GM19099 (cell line): Measurements from ENCODE around the gene NME5.

Source experiments
- POLR2A ChIP-seq: IDR thresholded peaks from 3 replicates; pipeline ENCODE4 v1.6.1; 2011; ENCODE audit warnings: low read depth; ENCODE audit not compliant: insufficient read length; ENCODE audit errors: extremely low read depth

The NME5 gene

DNA sequence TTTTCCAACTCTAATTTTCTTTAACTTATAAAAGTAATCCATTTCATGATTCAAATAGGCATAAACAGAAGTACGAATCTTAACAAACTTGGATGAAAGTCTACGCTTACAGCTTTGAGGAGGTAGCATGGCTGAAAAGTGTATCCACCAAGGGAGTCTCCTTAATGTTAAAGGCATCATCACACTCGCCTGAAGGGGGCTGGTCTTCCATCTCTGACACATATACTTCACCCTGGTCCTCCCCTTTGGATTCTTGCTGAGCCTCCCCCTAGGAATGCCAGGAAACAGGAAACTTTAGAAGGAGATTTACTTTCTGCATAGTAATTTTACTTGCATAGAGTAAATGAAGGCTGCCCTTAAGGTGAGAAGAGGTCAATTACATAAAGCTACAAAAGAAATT is 10.3 kb upstream of the NME5 start:
- no peak for TF ChIP-seq POLR2A

GRCh38 chr5:138148811-138149210 is 9.6 kb upstream of the NME5 start:
- TF ChIP-seq POLR2A = no peak

DNA sequence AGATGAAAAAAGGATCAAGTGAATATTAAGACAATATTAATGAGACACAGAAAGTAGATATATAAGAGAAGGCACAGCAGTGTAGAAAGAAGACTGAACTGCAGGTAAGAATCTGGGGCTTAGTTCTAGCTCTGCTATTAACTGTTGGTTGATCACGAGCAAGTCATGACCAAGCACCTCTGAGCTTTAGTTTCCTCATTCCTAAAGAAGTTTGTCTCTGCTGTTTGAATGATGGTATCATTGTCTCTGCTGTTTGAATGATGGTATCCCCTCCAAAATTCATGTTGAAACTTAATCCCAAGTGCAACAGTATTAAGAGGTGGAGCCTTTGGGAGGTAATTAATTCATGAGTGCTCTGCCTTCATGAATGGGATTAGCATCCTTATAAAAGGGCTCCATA is 2.5 kb upstream of the NME5 start:
- no peak for TF ChIP-seq POLR2A

DNA sequence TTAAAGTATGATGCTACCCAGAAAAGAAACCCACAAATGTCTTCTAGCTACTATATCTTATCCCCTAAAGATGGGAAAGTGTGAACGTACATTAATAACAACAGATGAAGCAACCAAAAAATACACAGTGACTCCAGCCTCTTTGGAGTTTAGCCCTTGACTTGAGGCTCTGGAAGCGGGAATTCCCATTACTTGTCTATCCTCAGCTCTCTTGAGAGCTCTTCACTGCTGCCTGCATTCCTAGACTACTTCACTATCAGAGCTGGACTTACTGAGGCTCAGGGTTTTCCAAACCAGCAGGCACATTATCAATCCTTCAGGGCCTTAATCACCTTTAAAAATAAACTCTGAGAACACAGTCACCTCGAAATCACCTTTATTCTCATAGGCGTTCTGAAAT is 1.0 kb upstream of the NME5 start:
- TF ChIP-seq POLR2A = no peak

- no peak for TF ChIP-seq POLR2A
Measured at GRCh38 chr5:138139781-138140090, 508 bp upstream of the NME5 start.

GRCh38 chr5:138132543-138132942 is 6.7 kb downstream of the NME5 start:
- TF ChIP-seq POLR2A = no peak

DNA sequence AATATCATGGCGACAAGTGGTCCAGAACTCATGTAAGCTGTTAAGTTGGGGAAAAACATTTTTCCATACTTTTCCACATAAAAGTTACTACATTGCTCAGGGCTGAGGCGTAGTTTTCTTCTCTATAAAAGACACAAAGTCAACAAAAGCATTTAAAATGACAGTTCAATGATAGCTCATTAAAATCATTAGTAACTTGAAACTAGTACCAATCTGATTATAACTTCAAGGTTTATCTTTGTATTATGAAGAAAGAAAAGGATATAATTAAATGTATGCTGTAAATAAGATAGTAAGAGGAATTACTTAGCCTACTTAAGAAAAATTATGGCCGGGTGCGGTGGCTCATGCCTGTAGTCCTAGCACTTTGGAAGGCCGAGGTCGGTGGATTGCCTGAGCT is 9.9 kb downstream of the NME5 start:
- no peak for TF ChIP-seq POLR2A

GRCh38 chr5:138128334-138128733 is 10.9 kb downstream of the NME5 start:
- no peak for TF ChIP-seq POLR2A

- TF ChIP-seq POLR2A = no peak
Measured at GRCh38 chr5:138115254-138115653, 24.0 kb downstream of the NME5 start.

GRCh38 chr5:138111937-138112336 is 27.3 kb downstream of the NME5 start:
- no peak for TF ChIP-seq POLR2A

- no peak for TF ChIP-seq POLR2A
Measured at GRCh38 chr5:138111181-138111580, 28.0 kb downstream of the NME5 start.

DNA sequence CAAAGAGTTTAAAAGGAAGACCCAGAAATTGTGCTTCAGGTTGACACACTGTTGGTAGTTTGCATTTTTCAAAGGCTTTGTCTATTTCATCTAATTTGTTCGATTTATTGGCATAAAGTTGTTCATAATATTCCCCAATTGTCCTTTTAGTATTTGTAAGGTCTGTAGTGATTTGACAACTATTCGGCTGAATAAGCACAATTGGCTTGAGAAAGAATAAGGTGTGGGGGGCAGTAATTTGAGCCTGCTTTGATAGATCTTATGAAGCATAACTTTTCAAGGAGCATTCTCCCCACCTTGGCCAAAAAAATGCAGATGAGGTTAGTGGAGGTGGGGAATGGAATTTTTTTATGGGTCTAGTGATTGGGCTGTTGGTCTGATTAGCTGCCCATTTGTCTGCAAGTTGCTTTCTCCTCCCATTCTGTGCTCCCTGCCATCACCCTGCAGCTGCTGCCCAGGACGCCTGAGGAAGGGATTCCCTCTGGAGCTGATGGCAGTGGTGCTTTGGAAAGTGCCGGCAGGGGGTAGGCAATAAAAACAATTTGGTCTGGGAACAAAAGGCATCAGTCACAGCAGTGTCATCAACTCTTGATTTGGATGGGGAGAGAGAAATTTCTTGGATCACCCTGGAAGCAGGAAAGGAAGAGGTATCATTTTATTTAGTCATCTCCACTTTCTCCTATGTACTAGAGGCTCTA is 28.8 kb downstream of the NME5 start:
- TF ChIP-seq POLR2A = no peak

DNA sequence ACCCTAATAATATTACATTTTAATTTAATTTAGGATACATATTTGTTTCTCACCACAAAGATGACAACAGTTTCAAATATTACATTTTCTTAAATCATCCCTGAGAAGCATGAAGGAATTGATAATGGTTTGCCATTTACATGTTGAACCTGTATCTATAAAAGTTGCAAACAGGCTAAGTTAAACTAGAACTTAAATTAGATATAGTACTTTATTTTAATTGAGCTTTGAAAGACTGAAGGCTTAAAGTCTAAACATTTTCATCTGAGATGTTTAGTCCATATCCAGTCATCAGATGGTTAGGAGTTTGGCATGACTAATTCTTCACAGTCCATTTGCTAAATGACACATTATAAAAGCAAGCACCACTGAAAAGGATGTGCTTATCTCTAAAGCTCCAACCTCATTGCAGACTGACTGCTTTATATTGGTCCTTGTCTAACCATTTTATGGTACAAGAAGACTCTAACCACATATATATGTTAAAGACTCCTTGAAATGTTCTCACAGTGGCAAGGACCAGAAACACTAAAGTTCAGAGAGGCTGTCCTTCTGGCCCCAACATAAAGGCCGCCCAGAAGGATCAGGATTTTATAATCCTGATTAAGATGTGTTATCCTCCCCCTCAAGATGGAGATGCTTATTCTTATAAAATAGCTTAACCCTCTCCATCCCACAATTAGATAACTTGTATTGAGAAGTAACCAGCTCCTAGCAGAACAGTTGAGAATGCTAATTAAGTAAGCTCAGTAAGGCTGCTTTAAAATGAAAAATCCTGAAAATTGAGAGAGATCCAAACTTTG is 29.6 kb downstream of the NME5 start:
- no peak for TF ChIP-seq POLR2A

DNA sequence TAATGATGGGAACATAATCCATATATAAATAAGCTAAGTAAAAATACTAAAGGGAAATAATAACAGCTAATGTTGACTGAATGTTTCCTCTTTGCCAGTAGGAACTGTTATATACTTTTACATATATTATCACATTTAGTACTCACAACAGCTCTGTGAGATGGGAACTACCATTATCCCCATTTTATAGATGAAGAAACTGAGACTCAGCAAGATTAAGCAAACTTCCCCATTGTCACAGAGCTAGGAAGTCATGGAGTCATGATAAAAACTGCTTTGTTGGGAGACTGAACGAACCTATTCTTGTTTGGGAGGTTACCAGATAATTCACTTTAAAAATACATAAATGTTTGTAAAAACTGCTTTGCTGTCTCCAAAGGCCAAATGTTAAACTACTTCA is 32.0 kb downstream of the NME5 start:
- TF ChIP-seq POLR2A = no peak

DNA sequence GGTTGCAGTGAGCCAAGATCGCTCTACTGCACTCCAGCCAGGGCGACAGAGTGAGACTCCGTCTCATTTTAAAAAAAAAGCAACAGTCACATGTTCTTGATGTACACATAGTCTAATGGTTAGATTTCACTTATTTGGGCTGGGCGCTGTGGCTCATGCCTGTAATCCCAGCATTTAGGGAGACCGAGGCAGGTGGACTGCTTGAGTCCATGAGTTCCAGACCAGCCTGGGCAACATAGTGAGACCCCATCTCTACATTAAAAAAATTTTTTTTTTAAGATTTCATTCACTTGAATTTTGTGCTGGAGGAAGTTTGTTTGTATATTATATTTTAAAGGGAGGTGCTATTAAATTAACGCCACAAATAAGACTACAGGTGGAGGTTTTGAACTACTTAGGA is 33.5 kb downstream of the NME5 start:
- TF ChIP-seq POLR2A = no peak

- no peak for TF ChIP-seq POLR2A
Measured at GRCh38 chr5:138103319-138103637, 36.0 kb downstream of the NME5 start.

GRCh38 chr5:138102454-138103318 is 36.5 kb downstream of the NME5 start:
- no peak for TF ChIP-seq POLR2A
